ENCODE measurements around the gene ARHGEF1.

DNA sequence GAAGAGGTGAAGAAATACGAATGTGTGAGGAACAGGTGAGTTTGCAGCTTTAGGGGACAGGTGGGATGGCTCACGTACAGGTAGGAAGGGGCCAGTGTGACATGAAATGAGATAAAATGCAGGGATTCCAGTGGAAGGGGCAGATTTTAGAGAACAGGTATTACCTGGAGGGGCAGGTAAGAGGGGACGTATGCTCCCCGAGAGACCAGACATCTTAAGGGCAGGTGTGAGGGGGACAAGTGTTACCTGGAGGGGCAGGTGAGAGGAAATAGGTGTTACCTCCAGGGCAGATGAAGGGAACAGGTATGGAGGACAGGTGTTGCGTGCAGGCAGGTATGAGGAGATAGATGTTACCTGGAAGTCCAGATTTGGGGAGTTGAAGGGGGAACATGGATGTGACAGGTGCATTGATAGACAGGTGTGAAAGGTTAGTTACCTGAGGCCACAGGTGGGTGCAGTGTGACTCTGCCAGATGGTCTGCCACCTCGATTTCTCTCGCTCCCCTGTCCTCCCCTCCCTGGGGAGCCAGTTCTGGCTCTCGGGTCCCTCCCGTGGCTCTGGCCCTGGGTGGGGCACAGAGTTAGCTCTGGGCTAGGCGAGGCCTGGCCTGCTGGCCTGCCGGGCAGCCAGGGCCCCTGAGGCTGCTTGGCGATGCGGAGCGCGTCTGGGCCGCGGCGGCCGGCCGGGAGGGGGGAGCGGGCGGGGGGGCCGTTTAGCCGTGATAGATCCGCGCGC is 43.2 kb downstream of the ARHGEF1 start:
- TF ChIP-seq, protein P1, sequence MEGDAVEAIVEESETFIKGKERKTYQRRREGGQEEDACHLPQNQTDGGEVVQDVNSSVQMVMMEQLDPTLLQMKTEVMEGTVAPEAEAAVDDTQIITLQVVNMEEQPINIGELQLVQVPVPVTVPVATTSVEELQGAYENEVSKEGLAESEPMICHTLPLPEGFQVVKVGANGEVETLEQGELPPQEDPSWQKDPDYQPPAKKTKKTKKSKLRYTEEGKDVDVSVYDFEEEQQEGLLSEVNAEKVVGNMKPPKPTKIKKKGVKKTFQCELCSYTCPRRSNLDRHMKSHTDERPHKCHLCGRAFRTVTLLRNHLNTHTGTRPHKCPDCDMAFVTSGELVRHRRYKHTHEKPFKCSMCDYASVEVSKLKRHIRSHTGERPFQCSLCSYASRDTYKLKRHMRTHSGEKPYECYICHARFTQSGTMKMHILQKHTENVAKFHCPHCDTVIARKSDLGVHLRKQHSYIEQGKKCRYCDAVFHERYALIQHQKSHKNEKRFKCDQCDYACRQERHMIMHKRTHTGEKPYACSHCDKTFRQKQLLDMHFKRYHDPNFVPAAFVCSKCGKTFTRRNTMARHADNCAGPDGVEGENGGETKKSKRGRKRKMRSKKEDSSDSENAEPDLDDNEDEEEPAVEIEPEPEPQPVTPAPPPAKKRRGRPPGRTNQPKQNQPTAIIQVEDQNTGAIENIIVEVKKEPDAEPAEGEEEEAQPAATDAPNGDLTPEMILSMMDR (IDR thresholded peaks at IDR 0.05) = no peak
- TF ChIP-seq POLR2AphosphoS5 (IDR thresholded peaks at IDR 0.05) = no peak
